ENCODE measurements around the gene TARP.
"Not testable (repeated sequence)": the region's sequence is repeated elsewhere in the genome, so short reads cannot be mapped to it uniquely, and the experiment has no call there.

Gene TARP

GRCh38 chr7:38241071-38241470, 32.4 kb downstream of the TARP start:
- DNase-seq (ENCODE audit: low read depth, low spot score) = no peak
- TF ChIP-seq, protein P1, sequence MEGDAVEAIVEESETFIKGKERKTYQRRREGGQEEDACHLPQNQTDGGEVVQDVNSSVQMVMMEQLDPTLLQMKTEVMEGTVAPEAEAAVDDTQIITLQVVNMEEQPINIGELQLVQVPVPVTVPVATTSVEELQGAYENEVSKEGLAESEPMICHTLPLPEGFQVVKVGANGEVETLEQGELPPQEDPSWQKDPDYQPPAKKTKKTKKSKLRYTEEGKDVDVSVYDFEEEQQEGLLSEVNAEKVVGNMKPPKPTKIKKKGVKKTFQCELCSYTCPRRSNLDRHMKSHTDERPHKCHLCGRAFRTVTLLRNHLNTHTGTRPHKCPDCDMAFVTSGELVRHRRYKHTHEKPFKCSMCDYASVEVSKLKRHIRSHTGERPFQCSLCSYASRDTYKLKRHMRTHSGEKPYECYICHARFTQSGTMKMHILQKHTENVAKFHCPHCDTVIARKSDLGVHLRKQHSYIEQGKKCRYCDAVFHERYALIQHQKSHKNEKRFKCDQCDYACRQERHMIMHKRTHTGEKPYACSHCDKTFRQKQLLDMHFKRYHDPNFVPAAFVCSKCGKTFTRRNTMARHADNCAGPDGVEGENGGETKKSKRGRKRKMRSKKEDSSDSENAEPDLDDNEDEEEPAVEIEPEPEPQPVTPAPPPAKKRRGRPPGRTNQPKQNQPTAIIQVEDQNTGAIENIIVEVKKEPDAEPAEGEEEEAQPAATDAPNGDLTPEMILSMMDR (conservative IDR thresholded peaks at IDR 0.05) = no peak
- H3K9me3 Mint-ChIP-seq = no peaks in the 10 kb centered on the region
- no peaks in the 10 kb centered on the region for H3K36me3 Mint-ChIP-seq (ENCODE audit: low read depth)
- H3K27me3 Mint-ChIP-seq (ENCODE audit: low read depth) = no peaks in the 10 kb centered on the region
- H3K4me3 Mint-ChIP-seq = no peak overlapping the region
- no peaks in the 10 kb centered on the region for H3K4me1 Mint-ChIP-seq
- no peak overlapping the region for H3K27ac Mint-ChIP-seq (ENCODE audit: unreplicated experiment)

- H3K4me1 Mint-ChIP-seq; H3K9me3 Mint-ChIP-seq; H3K27ac Mint-ChIP-seq (ENCODE audit: unreplicated experiment); H3K27me3 Mint-ChIP-seq (ENCODE audit: low read depth); H3K4me3 Mint-ChIP-seq; DNase-seq (ENCODE audit: low read depth, low spot score); H3K36me3 Mint-ChIP-seq (ENCODE audit: low read depth): not testable (repeated sequence)
Observed at GRCh38 chr7:38239129-38239528, 34.3 kb downstream of the TARP start.

GRCh38 chr7:38235606-38236005, 37.8 kb downstream of the TARP start:
- Mint-ChIP-seq H3K36me3 (ENCODE audit: low read depth) (peaks cover 8% of the 10 kb centered on the region), H3K9me3 (no peaks in the 10 kb centered on the region), H3K4me3 (no peak overlapping the region), H3K27ac (ENCODE audit: unreplicated experiment) (peak overlapping the region; percentile 81), H3K4me1 (no peaks in the 10 kb centered on the region), H3K27me3 (ENCODE audit: low read depth) (no peaks in the 10 kb centered on the region)
- no peak for DNase-seq (ENCODE audit: low read depth, low spot score)
- TF ChIP-seq, protein P1 (conservative IDR thresholded peaks at IDR 0.05) = no peak

DNA sequence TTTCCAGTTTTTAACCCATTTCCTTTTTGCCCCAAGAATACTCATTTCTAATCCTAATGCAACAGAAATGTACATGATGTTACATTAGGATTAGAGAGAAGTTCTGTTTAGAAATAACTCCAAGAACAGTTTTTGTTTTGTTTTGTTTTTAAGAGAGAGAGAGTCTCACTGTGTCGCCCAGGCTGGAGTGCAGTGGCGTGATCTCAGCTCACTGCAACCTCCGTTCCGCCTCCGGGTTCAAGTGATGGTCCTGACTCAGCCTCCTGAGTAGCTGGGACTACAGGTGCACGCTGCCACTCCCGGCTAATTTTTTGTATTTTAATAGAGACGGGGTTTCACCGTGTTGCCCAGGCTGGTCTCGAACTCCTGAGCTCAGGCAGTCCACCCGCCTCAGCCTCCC, 38.7 kb downstream of the TARP start:
- not testable (repeated sequence) for H3K4me1 Mint-ChIP-seq; H3K27ac Mint-ChIP-seq (ENCODE audit: unreplicated experiment); DNase-seq (ENCODE audit: low read depth, low spot score); H3K36me3 Mint-ChIP-seq (ENCODE audit: low read depth); H3K27me3 Mint-ChIP-seq (ENCODE audit: low read depth); H3K9me3 Mint-ChIP-seq; H3K4me3 Mint-ChIP-seq

DNA sequence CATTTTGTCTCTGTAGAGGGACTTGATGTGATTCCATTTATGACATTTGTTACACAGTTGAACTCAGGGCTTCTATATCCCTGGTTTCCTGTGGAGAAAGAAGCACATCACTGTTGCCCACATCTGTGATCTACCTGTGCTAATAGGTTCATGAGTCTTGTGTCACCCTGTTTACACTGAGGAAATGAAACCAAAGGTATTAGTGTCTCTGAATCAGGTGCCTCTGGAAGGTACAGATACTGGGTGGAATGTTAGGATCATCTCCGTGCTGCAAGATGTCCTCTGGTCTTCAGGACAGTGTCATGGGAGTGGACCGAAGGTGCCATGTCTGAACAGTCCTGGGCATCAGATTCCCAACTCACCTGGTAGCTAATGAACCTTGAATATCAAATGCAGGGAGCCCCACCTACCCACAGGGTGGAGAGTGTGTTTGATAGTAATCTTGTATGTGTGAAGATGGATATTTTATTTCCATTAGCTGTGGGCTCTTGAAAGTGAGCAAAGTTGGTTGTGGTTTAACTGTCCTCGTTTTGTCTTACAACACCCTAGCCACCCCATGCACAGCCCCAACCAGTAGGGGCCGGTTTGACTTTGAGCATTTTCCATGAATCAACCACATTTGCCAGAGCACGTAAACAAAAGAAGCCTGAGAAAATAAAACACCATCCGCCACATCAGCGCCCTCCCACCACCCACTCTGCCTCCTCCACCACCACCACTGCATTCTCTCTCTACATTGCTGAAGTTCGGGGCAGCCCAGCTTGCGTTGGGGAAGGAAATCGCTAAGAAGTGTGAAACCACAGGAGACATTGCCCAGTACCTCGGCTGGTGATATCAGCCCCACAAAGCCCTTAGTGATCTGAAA, 40.7 kb downstream of the TARP start:
- TF ChIP-seq, protein P1 (conservative IDR thresholded peaks at IDR 0.05) = no peak
- no peaks in the 10 kb centered on the region for H3K27me3 Mint-ChIP-seq (ENCODE audit: low read depth)
- peaks cover 9% of the 10 kb centered on the region for H3K36me3 Mint-ChIP-seq (ENCODE audit: low read depth)
- H3K4me3 Mint-ChIP-seq = no peak overlapping the region
- H3K4me1 Mint-ChIP-seq = no peaks in the 10 kb centered on the region
- no peak for DNase-seq (ENCODE audit: low read depth, low spot score)
- no peaks in the 10 kb centered on the region for H3K9me3 Mint-ChIP-seq
- H3K27ac Mint-ChIP-seq (ENCODE audit: unreplicated experiment) = no peak overlapping the region

DNA sequence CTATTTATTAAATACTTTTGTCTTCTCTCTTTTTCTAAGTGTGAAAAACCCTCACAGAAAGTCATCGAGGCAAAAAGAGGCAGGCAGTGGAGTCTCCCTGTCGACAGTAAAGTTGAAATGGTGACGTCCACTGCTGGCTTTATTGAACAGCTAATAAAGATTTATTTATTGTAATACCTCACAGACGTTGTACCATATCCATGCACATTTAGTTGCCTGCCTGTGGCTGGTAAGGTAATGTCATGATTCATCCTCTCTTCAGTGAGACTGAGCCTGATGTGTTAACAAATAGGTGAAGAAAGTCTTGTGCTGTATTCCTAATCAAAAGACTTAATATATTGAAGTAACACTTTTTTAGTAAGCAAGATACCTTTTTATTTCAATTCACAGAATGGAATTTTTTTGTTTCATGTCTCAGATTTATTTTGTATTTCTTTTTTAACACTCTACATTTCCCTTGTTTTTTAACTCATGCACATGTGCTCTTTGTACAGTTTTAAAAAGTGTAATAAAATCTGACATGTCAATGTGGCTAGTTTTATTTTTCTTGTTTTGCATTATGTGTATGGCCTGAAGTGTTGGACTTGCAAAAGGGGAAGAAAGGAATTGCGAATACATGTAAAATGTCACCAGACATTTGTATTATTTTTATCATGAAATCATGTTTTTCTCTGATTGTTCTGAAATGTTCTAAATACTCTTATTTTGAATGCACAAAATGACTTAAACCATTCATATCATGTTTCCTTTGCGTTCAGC, 43.4 kb downstream of the TARP start:
- no peaks in the 10 kb centered on the region for H3K9me3 Mint-ChIP-seq
- no peak for DNase-seq (ENCODE audit: low read depth, low spot score)
- no peaks in the 10 kb centered on the region for H3K4me1 Mint-ChIP-seq
- H3K4me3 Mint-ChIP-seq = no peak overlapping the region
- H3K36me3 Mint-ChIP-seq (ENCODE audit: low read depth) = peaks cover 11% of the 10 kb centered on the region
- TF ChIP-seq, protein P1 (conservative IDR thresholded peaks at IDR 0.05) = no peak
- no peak overlapping the region for H3K27ac Mint-ChIP-seq (ENCODE audit: unreplicated experiment)
- no peaks in the 10 kb centered on the region for H3K27me3 Mint-ChIP-seq (ENCODE audit: low read depth)

Data from neural crest cell (in vitro differentiated cells).